Stimulated activated CD8-positive, alpha-beta memory T cell treated with anti-CD3 and anti-CD28 coated beads, Interleukin-7, amount 100 ng/mL, for 24 hours (primary cell): Measurements from ENCODE around the gene SOX6.

Experiments
- DNase-seq: peaks from one replicate; pipeline ENCODE4 v3.0.0-alpha.2; 2020; ENCODE audit warnings: low read depth

The SOX6 gene

DNA sequence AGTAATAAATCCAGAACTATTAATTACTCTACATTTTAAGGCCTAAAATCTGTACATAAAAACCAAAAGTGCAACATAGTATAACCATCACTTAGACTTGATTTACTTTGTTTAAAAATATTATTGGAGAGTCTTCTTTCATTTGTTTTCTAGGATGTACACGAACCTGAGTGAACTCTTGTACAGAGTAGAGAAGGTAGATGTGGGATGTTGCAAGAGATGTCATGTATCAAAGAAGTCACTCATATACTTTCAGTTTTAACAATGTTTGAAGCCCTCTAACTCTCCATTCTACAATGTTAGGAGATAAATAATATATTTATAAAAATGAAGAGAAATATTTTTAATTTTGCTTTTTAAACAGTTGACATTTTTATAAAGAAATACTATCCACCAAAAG lies 38.6 kb downstream of the SOX6 start:
- DNase-seq = no peak

DNA sequence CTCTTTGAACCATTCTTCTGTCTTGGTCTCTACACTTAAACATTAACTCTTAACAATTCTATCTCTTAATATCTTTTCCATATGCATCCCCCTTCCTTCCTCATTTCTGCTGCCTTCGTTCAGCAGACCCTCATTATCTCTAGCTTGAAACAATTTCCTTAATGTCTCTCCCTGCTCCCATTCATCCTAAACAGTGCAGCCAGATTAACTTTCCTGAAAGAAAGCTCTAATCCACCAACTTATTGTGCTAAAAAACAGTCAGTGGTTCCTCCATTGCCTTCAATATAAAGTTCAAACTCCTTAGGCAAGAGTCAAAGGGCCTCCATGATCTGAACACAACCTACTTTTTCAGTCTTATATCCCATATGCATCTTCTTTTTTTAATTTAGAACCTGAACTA lies 42.5 kb downstream of the SOX6 start:
- DNase-seq = no peak

DNA sequence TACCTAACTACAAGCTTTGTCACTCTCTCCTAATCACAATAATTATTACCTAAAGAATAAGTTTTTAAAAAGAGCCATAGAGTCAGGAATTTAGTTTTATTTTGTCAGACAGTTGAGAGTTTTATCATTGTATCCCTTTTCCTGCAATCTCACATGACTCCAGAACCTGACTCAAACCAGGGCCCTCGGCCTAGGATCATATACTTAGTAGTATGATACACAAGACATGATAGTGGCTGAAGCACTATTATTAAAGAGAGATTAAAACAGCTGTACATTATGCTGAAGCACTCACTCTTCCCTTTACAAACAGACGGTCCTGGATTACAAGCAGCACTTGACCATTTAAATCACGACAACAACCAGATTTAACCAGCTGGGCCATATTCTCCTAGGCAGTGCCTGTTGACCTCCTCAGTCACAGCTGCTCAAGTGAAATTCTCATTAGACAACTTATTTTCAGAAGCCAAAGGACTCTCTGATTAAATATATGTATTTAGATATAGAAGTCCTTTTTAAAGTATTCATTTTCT lies 44.0 kb downstream of the SOX6 start:
- no peak for DNase-seq

DNA sequence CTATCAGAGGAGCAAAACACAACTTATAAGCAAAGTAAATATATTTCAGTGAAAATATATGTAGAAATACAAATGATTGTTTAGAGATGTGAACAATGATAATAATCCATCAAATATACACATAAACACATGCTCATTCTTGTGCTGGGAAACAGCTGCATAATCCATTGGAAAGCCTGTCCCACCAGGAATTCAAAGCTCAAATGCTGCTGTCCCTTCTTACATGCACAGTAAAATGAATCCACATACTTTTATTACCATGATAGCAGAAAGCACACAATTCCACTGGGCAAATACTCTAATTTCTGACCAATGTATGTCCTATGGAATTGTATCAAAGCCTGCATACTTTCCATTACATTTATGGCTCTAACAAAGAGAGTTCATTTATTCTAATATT lies 44.5 kb downstream of the SOX6 start:
- DNase-seq = no peak

DNA sequence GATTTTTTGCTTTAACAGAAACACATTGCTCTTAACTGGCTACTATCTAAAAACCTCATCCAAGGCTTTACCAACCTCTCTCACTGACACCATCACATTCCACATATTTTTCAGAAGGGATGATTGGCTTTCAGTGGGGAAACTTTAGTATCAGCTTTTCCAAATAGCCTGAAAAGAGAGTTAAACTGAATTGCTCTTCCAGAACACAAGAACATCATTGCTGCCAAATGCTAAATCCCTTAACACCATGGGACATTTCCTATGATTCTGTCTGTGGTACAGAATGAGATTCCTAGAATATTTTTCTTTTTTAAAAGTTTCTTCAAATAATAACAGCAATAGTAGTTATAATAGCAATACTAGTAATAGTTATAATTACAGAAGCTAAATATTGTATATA lies 45.4 kb downstream of the SOX6 start:
- DNase-seq = no peak

DNA sequence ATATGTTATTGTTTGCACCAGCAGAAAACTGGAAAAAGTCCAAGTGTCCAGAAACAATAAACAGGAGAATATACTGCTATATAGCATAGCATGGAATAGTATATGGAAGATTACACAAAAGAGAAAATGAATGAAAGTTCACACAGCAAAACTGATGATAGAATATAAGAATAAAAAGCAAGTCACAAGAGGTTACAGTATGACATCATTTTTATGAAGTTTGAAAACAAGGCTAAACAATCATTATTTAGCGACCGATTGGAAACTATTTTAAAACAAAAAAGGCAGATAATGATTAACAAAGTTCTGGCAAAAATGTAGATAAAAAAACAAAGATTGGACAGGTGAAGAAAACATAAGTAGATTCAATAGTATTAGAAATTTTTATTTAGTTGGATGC lies 47.1 kb downstream of the SOX6 start:
- no peak for DNase-seq

DNA sequence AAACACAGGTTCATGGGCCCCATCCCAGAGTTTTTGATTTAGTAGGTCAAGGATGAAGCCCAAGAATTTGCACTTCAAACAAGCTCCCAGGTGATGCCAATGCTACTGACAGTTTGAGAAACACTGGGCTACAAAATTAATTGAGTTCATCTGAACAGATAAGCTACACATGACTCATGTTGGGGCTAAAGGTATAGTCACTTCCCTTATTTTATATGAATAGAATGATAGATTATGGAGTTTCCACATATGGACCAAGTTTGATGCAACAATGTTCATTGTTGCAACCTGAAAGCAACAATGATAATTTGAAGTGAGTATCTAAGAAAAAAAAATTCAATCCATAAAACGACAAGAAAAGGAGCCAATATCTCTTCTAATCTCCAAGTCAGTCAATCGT lies 54.9 kb downstream of the SOX6 start:
- DNase-seq = no peak

DNA sequence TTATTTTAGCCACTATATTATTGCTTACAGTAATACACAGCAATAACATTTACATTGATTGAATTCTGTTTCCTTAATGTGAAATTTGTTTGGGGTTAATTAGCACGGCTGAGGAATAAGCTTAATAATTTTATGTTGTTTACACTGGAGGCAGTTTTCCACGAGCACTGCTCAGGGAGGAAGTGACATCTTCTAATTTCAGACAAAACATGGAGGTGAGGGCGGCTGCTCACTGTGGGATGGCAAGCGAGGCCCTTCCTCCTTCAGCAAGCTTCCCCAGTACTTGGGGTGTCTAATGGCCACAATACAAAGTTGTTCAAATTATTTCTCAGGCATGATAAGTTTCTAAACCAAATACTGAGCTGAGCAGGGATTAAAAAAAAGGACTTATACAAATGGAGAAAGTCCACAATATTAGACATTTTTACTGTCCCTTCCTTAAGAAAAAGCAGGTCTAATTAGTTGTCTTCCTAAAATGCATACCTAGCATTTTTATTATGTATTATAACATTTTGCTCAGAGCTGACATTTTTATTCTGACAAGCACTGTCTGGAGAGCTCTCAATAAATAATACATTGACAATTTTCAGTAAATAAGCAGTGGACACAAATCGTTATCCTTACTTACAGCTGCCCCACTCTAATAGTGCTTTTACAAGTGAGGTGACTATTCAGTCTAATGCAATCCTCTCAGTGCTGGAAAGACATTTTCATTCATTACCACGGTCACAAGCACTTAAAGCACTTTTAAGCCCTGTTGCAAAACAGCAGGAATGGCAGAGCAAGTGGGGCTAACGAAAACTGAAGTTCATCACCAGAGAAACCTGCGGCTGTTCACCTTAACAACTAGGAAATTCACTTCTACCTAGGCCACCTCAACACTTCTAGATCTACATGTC lies 56.2 kb downstream of the SOX6 start:
- no peak for DNase-seq

DNA sequence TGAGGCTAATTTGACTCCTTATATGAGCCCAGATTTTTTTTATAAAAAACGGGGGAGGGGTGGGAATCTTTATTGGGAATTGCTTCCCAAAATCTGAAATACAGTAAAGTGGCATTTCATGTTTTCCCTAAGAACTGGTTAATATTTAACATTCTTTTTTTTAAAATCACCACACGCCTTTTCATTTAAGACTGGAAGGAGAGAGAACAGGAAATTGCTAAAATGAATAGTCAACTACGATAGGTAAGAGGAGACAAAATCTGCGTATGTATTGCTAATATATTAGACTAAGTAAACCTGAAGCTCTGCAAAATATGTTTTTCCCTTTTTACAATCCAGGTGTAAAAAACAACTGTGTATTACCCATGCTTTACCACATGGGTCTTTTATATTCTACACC lies 57.0 kb downstream of the SOX6 start:
- no peak for DNase-seq

DNA sequence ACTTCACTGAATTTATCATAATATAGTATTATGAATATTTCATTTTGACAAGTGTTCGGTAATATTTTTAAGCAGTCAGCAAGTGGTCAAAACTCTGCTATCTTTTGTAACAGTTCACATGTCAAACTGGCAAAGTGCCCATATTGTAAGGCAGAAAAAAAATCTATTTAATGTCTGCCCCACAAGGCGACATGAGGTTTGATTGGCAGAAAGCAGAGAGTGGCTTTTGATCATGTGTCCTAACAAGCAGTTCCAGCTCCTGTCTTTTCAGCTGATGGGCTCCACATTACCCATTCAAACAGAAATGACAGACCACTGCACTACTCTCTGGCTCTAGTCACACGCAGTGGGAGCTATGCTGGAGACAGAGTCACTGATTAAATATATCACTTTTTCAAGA lies 59.0 kb downstream of the SOX6 start:
- no peak for DNase-seq

DNA sequence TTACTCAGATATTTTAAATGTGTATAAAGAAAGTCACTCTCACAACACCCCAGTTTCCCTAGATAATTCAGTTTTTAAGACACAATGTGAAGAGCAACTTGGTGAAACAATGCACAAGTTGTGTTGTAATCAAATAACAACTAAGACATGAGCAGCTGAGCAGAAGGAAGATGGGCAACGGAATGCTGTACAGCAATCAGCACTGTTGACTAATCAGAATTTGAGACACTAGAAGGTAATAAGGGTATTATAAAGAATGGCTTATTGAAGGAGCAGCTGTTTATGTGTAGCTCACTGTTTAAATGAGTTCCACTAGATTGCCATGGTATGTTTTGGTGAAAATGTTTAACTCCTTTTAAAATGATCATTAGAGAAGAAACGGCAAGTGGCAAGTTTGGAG lies 60.1 kb downstream of the SOX6 start:
- no peak for DNase-seq

DNA sequence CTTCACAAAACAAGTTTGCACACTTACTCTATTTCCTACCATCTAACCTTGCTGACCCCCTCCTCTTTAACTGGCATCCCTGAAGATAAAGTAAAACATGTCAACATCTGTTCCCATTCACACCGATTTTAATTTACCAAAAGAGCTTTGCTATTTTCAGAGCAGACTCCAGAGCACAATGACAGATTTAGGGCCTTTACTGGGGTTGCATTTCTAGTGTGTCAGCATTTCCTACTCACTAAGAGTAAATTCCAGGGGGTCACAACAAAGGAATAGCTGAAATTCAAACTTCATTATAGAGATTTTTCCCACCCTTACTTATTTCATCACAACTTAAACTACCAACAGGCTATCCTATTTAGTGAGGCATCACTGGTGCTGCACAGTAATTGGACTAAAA lies 60.8 kb downstream of the SOX6 start:
- no peak for DNase-seq

DNA sequence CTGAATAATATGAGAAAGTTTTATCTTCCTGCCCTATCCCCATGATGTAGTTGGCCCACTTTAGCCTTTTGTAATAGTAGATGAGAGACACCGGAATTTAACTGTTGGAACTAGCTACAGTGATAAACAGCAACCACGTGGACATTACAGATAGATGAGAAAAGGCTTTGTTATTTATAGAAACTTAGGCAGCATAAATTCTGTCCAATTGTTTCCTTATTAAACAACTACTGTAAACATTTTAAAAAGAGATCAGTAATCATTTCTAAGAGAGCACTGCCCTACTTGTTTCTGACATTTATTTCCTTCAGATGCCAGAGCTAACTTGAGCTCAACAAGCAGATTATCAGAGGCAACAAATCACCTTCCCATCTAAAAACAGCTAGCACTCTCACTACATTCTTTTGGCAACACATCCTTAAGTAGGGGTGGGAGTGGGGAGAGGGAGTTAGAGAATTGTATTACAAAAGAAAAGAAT lies 63.1 kb downstream of the SOX6 start:
- DNase-seq = no peak

DNA sequence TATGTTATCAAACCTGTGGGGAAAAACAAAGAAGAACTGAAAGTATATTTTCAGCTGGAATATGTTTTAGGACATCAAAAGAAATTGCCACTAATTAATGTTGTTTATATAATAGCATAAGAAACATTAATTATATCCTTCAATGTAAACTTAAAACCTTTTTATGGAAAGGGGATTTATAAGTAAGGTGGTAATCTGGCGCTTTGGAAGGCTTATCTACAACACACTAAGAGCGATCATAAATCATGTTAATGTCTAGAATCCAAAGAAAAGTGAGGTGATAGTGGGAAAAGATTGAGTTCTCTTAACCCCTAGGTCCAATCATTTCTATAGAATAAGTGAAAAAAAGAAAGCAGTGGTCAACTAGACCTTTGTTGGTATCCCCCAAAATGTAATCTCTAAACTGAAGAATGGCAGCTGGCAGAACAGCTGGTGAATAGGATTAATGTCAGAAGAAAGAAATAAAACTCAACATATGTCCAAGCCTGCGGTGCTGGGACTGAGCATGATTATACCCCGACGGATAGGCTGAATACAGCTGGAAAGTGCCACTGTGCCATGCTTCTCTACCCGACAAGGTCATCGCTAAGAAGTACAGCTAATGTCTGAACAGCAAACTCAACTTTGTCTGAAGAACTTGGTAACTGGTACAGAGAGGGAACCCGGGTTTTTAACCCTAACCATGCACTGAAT lies 64.0 kb downstream of the SOX6 start:
- DNase-seq = no peak

DNA sequence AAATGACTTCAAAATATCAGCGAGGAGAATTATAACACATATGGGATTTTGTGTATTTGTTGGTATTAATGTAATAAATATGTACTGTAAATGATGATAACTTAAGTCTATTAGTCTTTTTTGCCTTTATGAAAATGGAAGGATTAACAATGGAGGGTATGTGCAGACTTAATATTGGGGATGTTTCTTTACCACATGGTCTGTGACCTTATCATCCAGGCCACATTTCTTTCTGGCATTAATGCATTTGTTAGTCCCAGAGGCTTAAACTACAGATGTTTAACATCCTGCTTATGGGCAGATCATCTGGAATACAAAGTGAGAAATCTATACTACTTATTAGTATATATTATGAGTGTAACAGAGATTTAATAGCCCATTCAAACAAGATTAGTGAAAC lies 64.6 kb downstream of the SOX6 start:
- no peak for DNase-seq

DNA sequence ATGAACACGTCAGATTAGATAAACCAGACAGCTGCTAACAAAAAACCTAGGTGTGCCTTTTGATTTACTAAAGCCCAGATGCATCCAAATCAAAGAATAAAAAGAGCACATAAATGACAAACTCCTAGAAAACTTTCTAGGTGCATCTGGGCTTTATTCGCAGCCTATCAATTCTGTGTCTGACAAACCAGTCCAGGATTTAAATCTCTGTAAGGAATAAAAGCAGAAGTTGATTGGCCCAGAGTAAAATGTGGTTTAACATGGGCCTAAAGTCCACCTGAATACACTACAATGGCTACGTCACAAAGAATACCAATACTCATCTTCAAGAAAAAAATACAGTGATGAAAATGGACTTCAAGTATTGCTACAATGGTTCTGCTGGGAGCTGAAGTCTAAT lies 66.8 kb downstream of the SOX6 start:
- DNase-seq = no peak

DNA sequence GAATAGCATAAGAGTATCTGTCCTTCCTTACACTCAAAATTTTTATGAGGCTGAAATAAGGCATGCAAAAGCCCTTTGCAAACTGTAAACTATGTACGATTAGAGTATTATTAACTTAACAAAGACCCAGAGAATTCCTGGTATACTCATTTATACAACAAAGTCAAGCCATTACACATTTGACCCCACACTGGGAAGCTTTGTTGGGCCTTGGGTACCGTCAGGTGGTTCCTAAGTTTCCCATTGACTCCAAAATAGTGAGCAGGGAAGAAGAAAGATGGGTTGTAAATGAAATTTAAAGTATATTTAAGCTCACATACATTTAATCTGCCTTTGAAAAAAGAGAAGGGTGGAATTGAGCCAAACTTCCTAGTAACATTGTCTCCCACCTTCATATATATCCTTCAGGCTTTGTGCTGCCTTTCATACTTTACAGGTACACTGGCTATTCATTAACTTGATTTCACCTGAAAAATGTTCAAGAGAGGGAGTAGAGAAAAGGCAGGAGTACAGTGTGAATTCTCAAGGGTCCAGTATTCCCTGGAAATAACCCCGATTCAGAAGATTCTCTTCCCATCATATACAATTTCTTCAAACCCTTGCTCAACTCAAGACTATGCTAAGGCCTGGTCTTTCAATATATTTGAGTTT lies 68.6 kb downstream of the SOX6 start:
- DNase-seq = no peak

DNA sequence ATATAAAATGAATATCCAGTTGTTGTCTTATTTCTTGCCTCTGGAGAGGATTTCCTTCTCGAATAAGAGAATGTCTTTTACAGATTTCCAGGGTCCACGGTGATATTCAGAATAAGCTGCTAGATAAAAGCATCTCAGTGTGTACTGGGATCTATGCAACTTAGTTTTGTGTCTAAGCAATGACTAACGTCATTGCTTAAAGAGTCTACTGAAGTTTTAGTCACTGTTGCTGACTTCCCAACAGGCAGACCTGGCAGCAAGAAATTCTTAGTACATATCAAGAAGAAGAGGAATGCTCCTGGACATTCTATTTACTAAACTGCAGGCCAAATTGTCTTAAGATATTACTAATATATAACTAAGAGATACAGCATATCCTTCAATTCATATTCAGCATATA lies 70.3 kb downstream of the SOX6 start:
- no peak for DNase-seq

DNA sequence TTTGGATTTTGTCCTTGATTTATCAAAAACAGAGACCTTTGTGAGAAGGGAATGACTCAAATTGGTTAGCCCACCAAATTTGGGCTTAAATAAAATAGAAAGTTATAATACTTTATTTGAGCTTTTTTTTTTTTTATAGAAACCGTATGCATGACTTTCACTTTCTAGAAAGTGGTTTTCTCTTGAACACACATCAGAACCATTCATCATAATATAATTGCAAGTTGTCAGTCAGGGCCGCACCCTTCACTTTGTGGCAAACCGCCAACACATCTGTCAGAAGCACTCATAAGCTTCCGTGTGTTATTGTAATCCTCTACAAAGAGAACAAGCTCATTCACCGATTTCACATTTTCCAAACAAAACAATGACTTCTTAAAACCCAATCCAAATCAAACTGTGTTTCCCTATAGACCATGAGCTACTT lies 76.1 kb downstream of the SOX6 start:
- DNase-seq = no peak

DNA sequence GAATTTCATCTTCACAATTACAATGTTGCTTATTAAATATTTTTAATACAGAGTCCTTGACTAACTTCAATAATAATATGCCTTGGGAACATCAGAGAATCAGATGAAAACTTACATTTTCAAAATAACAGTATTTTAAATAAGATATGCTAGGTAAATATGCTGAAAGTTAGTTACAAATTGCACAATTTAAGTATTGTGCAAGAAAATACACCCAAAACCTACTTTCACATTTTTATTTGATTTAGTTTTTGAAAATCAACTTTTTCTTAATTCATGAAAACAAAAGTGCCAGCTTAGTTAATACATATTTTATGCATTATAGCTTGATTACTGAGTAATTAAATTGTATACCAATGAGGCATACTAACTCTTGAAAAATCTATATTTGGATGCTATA lies 76.8 kb downstream of the SOX6 start:
- no peak for DNase-seq

DNA sequence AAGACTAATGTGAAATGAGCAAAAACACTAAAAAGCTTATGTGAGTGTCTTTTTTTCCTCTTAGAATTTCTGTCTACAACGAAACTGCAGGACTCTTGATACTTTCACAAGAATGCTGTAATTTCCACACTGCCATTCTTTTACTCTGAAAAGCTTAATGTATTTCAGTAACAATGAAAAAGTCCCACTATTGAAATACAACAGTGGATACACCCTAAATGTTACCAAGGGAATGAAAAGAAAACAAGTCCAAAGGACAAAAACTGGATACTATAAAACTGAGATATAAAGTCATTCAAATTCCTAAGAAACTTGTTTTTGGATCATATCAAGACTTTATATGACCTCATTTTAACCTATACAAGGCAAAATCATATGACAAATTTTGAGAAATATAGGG lies 77.4 kb downstream of the SOX6 start:
- DNase-seq = no peak

DNA sequence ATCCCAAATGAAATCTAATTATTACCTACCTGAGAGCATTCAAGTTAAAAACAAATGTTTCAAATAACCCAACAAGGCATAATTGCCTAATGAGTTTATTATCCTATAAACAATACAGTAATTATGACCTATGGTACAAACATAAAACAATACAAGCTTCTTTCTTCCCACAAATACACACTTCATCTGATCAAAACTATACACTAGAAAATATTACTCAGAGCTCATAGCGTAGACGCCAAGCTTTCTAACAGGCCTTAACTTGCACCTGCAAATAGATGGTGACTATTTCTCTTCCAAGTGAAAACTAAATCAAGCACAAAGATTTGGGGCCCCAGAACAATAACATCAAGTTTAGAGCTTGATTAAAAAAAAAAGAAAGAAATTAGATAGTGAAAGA lies 78.1 kb downstream of the SOX6 start:
- no peak for DNase-seq

DNA sequence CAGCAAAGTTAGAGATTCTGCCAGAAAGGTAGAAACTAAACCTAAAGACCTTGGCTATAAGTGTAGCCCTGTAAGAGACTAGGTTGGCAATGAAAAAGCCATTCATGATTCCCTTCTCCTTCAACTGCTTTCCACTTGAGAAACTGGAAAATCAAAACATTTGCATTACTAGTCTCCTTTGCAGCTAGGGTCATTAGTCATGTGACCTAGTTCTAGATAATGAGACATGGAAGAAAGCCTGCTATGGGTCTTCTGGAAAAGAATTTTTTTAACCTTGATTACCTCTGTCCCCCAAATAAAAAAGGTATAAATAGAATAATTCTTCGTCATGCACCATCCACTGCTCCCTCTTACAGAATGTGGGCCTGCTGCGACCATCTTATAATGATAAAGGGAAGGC lies 80.1 kb downstream of the SOX6 start:
- no peak for DNase-seq
